ENCODE results near the gene CYP26B1.

The CYP26B1 gene

GRCh38 chr2:72153026-72153791 is 5.5 kb upstream of the CYP26B1 start:
- no peak for TF ChIP-seq CTCF (conservative IDR thresholded peaks at IDR 0.05; ENCODE audit: low read depth)
- ChIA-PET POLR2A (ENCODE audit: low non-redundant PET) (no interaction called here), CTCF (interaction anchor here (0.7 to 3.3 kb wide), 4 partner anchors 229 to 607 kb away, joined by 3 to 45 read pairs (median 10); no protein-coding TSS in a partner anchor)
- no peak overlapping the region for H3K27ac ChIP-seq
- no peak for DNase-seq (ENCODE audit: low spot score)

- CTCF ChIA-PET = interaction anchor here (0.6 to 3.3 kb wide), 34 partner anchors 10 to 835 kb away, joined by 3 to 45 read pairs (median 4); no protein-coding TSS in a partner anchor
- no peak for TF ChIP-seq CTCF (conservative IDR thresholded peaks at IDR 0.05; ENCODE audit: low read depth)
- POLR2A ChIA-PET (ENCODE audit: low non-redundant PET) = no interaction called here
- DNase-seq (ENCODE audit: low spot score) = no peak
- H3K27ac ChIP-seq = no peak overlapping the region
These were observed 3.2 kb upstream of the CYP26B1 start for GRCh38 chr2:72150861-72151356.

- ChIA-PET CTCF (interaction anchor here (0.6 to 3.3 kb wide), 41 partner anchors 10 to 834 kb away, joined by 3 to 45 read pairs (median 4); no protein-coding TSS in a partner anchor), POLR2A (ENCODE audit: low non-redundant PET) (no interaction called here)
- DNase-seq (ENCODE audit: low spot score) = peak; percentile 76
- peak; percentile 80 for TF ChIP-seq CTCF (conservative IDR thresholded peaks at IDR 0.05; ENCODE audit: low read depth)
- H3K27ac ChIP-seq = no peak overlapping the region
These were observed 2.6 kb upstream of the CYP26B1 start for GRCh38 chr2:72150157-72150860.

GRCh38 chr2:72149556-72150156 is 2.0 kb upstream of the CYP26B1 start:
- POLR2A ChIA-PET (ENCODE audit: low non-redundant PET) = no interaction called here
- CTCF ChIA-PET = interaction anchor here (0.6 to 3.3 kb wide), 32 partner anchors 11 to 620 kb away, joined by 3 to 45 read pairs (median 4); no protein-coding TSS in a partner anchor
- no peak for DNase-seq (ENCODE audit: low spot score)
- TF ChIP-seq CTCF (conservative IDR thresholded peaks at IDR 0.05; ENCODE audit: low read depth) = no peak
- no peak overlapping the region for H3K27ac ChIP-seq

- ChIA-PET CTCF (interaction anchor here (0.5 to 1.9 kb wide), 6 partner anchors 11 to 603 kb away, joined by 3 to 6 read pairs (median 4); no protein-coding TSS in a partner anchor), POLR2A (ENCODE audit: low non-redundant PET) (no interaction called here)
- TF ChIP-seq CTCF (conservative IDR thresholded peaks at IDR 0.05; ENCODE audit: low read depth) = no peak
- H3K27ac ChIP-seq = no peak overlapping the region
- DNase-seq (ENCODE audit: low spot score) = no peak
These were observed 1.3 kb upstream of the CYP26B1 start for GRCh38 chr2:72148837-72149555.
